HL-60 (cell line): ENCODE results near the gene ABCA7.

ENCODE experiments used
- DNase-seq, 2 experiments: peaks; one replicate each; pipeline ENCODE4 v3.0.0-alpha.2; 2010 to 2020; ENCODE audit warnings: low read depth in 1 of 2, low spot score in 1 of 2
- H3K27ac ChIP-seq: fragments of 250-450 bp; sonication (Bioruptor Pico); replicated peaks from 2 replicates; pipeline ENCODE4 v1.5.1; 2020; ENCODE audit warnings: mild to moderate bottlenecking, moderate library complexity
- H3K27me3 ChIP-seq: fragments of 250-450 bp; sonication (Bioruptor Pico); 2 replicates; pipeline ENCODE4 v1.5.1; 2021; ENCODE audit warnings: mild to moderate bottlenecking, moderate library complexity; ENCODE audit not compliant: insufficient read depth, poor library complexity, severe bottlenecking
- H3K4me3 ChIP-seq: replicated peaks from 2 replicates; pipeline ENCODE4 v1.5.1; 2011; ENCODE audit warnings: mild to moderate bottlenecking, control low read depth, low read length; ENCODE audit not compliant: insufficient read depth
- CTCF ChIP-seq: IDR thresholded peaks from one replicate; pipeline ENCODE4 v1.5.1; 2011; ENCODE audit warnings: low read length, control low read depth, inconsistent platforms; ENCODE audit not compliant: insufficient read depth
- GABPA ChIP-seq: IDR thresholded peaks from 2 replicates; pipeline ENCODE4 v1.6.1; 2012; ENCODE audit warnings: low read depth
- POLR2AphosphoS5 ChIP-seq: IDR thresholded peaks from 2 replicates; pipeline ENCODE4 v1.6.1; 2012; ENCODE audit warnings: low read depth
- REST ChIP-seq: IDR thresholded peaks from 2 replicates; pipeline ENCODE4 v1.6.1; 2012; ENCODE audit warnings: low read depth; ENCODE audit not compliant: insufficient replicate concordance
- SPI1 ChIP-seq: IDR thresholded peaks from 2 replicates; pipeline ENCODE4 v1.6.1; 2012; ENCODE audit warnings: low read depth, mild to moderate bottlenecking, borderline replicate concordance

Gene ABCA7

GRCh38 chr19:1047696-1048147 is 7.8 kb downstream of the ABCA7 start:
- DNase-seq = no peak
- Histone ChIP-seq H3K27me3 (no peaks in the 10 kb centered on the region), H3K27ac (no peak overlapping the region), H3K4me3 (no peak overlapping the region)
- no peak for TF ChIP-seq SPI1
- TF ChIP-seq CTCF = no peak
- no peak for TF ChIP-seq POLR2AphosphoS5
- TF ChIP-seq GABPA = no peak
- TF ChIP-seq REST = no peak

- Histone ChIP-seq H3K27me3 (no peaks in the 10 kb centered on the region), H3K27ac (no peak overlapping the region), H3K4me3 (no peak overlapping the region)
- TF ChIP-seq POLR2AphosphoS5 (no peak), SPI1 (no peak), CTCF (no peak), GABPA (no peak), REST (no peak)
- DNase-seq = no peak
These were observed 9.2 kb downstream of the ABCA7 start for GRCh38 chr19:1049106-1049505.

- TF ChIP-seq GABPA = no peak
- TF ChIP-seq POLR2AphosphoS5 = no peak
- no peak for TF ChIP-seq REST
- no peak for TF ChIP-seq SPI1
- Histone ChIP-seq H3K27ac (no peak overlapping the region), H3K27me3 (no peaks in the 10 kb centered on the region), H3K4me3 (no peak overlapping the region)
- DNase-seq = no peak
These were observed 9.9 kb downstream of the ABCA7 start for GRCh38 chr19:1049800-1050199.
